Measurements from ENCODE around the gene ZSCAN5B.

DNA sequence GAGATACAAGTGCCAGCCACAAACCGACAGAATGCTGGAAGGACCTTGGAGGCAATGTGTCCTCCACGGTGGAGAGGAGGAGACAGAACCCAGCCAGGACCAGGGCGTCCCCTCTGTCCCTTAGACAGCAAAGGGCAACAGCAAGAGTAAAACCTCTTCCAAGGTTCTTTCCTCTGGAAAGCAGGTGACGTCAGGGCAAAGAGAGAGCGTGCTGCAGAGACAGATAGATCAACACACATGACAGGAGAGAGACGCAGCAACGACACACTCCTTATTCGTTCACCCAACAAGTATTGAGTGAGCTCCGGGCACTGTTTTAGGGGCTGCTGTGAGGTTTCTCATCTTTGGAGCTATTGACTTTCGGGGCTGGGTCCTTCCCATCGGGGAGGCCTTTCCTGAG, 23.0 kb downstream of the ZSCAN5B start:
- TF ChIP-seq ZNF384 (IDR thresholded peaks at IDR 0.05) (no peak), LEF1 (IDR thresholded peaks at IDR 0.05; ENCODE audit: borderline replicate concordance) (no peak), SP1 (IDR thresholded peaks at IDR 0.05) (no peak)
